Muscle layer of colon (tissue), 2 donors: Measurements from ENCODE around the gene SH2D6.
A peak's percentile ranks its signal among the peaks of the same experiment; 100 is the strongest.
"Not testable (repeated sequence)": the region's sequence is repeated elsewhere in the genome, so short reads cannot be mapped to it uniquely, and the experiment has no call there.

ENCODE experiments used
- H3K27ac ChIP-seq: one replicate; pipeline ENCODE4 v1.7.0; 2013; ENCODE audit warnings: low read depth, mild to moderate bottlenecking, low read length, moderate library complexity
- H3K27me3 ChIP-seq, 2 donors: one replicate each; pipeline ENCODE4 v1.7.0; 2013; ENCODE audit warnings: low read length in 2 of 2, mild to moderate bottlenecking in 2 of 2; ENCODE audit not compliant: insufficient read depth in 2 of 2, control insufficient read depth in 1 of 2
- H3K36me3 ChIP-seq: one replicate; pipeline ENCODE4 v1.7.0; 2013; ENCODE audit warnings: mild to moderate bottlenecking, low read length; ENCODE audit not compliant: insufficient read depth
- H3K4me1 ChIP-seq: one replicate; pipeline ENCODE4 v1.7.0; 2013; ENCODE audit warnings: mild to moderate bottlenecking, low read length; ENCODE audit not compliant: insufficient read depth
- H3K4me3 ChIP-seq, 2 donors: one replicate each; pipeline ENCODE4 v1.7.0; 2013; ENCODE audit warnings: low read length in 2 of 2, low read depth in 1 of 2, mild to moderate bottlenecking in 1 of 2, moderate library complexity in 1 of 2
- H3K9ac ChIP-seq: one replicate; pipeline ENCODE4 v1.7.0; 2013; ENCODE audit warnings: low read length
- H3K9me3 ChIP-seq: one replicate; pipeline ENCODE4 v1.7.0; 2013; ENCODE audit warnings: mild to moderate bottlenecking, low read length
- donor health status: abdominal sarcoma.
- donor health status: Adenocarcinoma of cecum.

SH2D6 gene

DNA sequence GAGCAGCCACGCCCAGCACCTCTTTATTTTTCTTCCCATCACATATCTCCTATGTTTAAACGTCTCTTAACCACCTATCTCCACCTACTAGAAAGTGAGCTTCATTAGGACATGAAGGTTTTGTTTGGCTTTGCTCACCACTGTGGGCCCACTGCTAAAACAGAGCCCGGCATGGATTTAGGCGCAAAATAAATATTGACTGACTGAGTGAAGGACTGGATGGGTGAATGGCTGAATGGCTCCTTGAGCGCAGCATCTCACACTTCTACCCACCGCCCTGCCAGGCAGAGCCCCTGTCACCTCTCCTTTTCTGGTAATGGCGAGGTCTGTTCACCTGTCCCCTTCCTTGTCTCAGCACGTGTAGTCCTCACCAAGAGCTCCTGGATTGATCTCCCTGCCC is 18.5 kb upstream of the SH2D6 start:
- H3K9ac ChIP-seq, result no peak overlapping the region
- no peaks in the 10 kb centered on the region for H3K9me3 ChIP-seq
- no peak overlapping the region for H3K27ac ChIP-seq
- peaks cover 9% of the 10 kb centered on the region for H3K36me3 ChIP-seq
- H3K4me3 ChIP-seq, result no peak overlapping the region
- peaks cover 21% of the 10 kb centered on the region for H3K4me1 ChIP-seq
- no peaks in the 10 kb centered on the region for H3K27me3 ChIP-seq

DNA sequence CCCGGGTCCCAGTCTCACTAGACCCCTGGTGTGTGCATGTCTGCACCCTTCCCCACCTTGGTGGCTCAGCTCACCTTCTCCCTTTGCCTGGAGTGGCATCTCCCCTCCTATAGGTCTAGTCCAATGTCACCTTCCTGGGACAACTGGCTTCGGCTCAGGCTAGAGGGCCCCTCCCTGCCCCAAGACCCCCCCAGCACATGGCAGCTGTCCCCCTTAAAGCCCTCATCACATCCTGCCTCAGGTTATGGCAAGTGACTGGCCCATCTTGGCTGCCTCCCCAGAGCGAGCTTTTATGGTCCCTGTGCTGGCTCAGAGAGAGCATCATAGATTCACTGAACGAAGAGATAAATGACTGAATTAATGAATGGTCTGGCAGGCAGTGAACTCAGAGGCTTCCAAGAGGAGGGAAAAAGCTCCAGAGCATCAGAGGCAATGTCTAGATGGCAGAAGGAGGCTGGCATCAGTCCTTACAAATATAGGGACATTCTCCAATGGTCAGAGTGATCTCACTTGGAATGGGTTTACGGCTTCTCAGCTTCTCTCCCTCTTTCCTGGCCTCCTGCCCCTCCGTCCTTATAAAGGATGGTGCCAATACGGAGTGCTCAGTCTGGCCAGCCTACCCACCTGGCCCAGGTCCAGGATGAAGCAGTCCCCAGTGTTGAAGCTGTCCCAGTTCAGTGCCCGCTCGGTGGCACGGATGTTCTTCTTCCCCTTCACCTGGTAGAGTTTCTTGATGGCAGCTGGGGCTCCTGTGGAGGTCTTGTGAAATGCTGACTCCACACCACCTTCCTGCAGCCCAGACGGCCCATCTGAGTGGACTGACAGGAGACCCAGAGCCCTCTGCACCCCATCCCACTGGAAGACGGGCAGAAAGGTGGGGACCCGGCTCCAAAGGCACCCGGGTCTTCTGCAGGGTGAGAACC is 17.7 kb upstream of the SH2D6 start:
- Histone ChIP-seq H3K9ac (no peak overlapping the region), H3K9me3 (no peaks in the 10 kb centered on the region), H3K27ac (no peak overlapping the region), H3K36me3 (peaks cover 9% of the 10 kb centered on the region), H3K4me3 (no peak overlapping the region), H3K27me3 (no peaks in the 10 kb centered on the region), H3K4me1 (peaks cover 21% of the 10 kb centered on the region)

DNA sequence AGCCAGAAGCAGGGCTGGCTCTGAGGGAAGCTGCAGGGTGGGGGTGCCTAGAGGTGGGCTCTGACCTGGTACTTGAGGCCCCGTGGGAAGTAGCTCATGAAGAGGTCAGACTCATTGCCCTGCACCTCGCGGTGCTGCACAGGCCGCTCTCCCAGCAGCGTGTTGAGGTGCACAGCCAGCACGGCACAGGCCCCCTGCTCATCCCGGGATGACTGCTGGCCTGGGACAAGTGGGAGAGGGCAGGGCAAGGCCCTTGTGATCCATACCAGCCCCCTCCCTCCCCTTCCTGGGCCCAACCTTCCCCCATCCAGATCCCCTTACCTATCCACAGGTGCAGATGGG is 17.1 kb upstream of the SH2D6 start:
- Histone ChIP-seq H3K4me3 (no peak overlapping the region), H3K27me3 (no peaks in the 10 kb centered on the region), H3K27ac (no peak overlapping the region), H3K36me3 (peaks cover 9% of the 10 kb centered on the region), H3K4me1 (peaks cover 15% of the 10 kb centered on the region), H3K9me3 (no peaks in the 10 kb centered on the region), H3K9ac (no peak overlapping the region)

DNA sequence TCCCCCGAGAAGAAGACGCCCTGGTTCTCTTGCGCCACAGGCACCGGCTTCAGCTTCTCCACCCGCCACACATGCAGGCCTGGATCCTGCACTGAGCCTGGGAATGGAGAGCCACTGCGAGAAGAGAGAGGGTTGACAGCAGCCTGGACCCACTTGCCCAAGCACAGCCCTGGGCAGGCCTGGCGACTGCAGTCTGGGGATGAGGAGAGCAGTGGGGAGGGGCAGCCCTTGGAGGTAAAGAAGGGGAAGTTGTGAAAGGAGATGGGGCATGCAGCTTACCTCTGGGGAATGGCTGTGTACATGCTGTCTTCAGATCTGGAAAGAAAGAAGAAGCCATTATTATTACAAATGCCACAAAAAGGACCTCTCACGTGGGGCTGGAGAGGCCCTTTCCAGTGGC is 16.7 kb upstream of the SH2D6 start:
- H3K4me1 ChIP-seq, result peaks cover 11% of the 10 kb centered on the region
- no peaks in the 10 kb centered on the region for H3K9me3 ChIP-seq
- peaks cover 9% of the 10 kb centered on the region for H3K36me3 ChIP-seq
- no peaks in the 10 kb centered on the region for H3K27me3 ChIP-seq
- H3K27ac ChIP-seq, result no peak overlapping the region
- H3K9ac ChIP-seq, result no peak overlapping the region
- H3K4me3 ChIP-seq, result no peak overlapping the region

DNA sequence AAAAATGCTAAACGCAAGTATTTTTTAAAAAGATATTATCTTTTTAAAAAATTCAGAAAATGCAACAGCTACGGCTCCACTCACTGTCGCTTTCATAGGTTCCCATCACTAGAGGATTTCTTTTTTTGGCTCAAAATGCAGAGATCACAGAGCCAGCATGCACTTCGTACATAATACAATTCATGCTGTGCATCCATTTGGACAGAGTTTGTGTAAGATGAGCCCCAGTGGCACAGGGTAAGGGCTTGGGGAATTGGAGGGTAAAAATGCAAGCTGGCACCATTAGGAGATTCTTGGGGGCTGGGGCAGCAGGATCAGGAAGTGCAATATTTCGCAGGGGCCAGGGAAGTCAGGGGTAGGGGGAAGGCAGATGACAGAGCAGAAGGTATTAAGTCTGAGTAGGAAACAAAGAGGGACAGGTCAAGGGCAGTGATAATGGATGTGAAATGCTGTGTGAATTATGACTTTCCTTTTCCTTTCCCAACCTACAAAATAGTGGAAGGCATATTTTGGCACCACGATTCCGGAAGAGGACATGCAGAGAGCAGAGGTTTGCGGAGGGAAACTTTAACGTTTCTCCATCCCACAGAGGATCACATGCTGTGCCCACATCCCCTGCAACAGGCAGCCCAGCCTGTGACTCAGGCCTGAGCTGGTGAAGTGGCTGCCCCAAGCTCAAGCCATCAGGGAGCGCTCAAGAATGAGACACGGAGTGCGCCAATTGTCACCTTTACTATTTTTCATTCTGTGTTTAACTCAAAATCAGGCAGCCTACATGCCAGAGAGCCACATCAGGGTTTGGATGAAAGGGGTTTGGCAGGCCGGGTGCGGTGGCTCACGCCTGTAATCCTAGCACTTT is 13.1 kb upstream of the SH2D6 start:
- no peak overlapping the region for H3K27ac ChIP-seq
- peaks cover 13% of the 10 kb centered on the region for H3K4me1 ChIP-seq
- no peak overlapping the region for H3K4me3 ChIP-seq
- no peak overlapping the region for H3K9ac ChIP-seq
- no peaks in the 10 kb centered on the region for H3K27me3 ChIP-seq
- H3K36me3 ChIP-seq, result no peaks in the 10 kb centered on the region
- H3K9me3 ChIP-seq, result no peaks in the 10 kb centered on the region

DNA sequence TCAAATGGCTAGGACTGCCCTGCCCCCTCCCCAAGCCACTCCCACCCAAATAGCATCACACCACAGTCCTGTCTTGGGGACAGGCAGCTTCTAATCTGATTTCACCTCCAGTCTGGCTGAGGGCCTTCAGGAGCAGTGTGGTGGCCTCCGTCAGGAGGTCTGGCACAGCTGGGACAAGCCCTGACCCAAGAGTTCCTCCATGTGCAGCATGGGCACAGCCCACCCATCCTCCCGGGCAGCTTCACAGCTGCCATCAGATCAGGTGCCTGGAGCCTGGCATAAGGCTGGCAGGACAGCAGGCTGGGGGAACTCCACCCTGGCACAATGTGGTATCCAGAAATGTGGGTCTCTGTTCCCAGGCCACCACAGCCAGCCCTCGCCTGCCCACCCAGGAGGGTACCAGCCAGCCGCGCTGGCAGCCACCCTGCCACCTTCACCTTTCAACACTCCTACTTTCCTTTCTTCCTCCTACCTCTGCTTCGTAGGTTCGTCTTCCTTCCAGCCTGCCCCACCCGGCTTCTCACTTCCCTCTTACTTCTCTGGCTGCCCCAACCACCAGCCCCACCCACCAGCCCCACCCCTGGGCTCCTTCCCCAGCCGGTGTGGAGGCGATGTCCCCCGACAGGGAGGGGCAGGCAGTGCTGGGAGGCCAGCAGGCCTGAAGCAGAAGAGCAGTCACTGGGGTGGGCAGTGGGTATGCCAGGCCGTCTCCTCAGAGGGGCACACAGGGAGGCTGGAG is 8.5 kb upstream of the SH2D6 start, which contains the start of gene CAPG:
CAPG (minus strand) TSS at position 522 of the 739 bp plus-strand sequence. CDS start 8,221 bp downstream, outside the sequence.
- H3K9me3 ChIP-seq, result no peaks in the 10 kb centered on the region
- H3K27me3 ChIP-seq, result no peaks in the 10 kb centered on the region
- H3K9ac ChIP-seq, result no peak within 1 kb of the TSS
- H3K36me3 ChIP-seq, result no peaks in the 10 kb centered on the region
- no peak within 1 kb of the TSS for H3K4me3 ChIP-seq
- H3K4me1 ChIP-seq, result peaks cover 23% of the 10 kb centered on the region
- H3K27ac ChIP-seq, result peak within 1 kb of the TSS; percentile 34

DNA sequence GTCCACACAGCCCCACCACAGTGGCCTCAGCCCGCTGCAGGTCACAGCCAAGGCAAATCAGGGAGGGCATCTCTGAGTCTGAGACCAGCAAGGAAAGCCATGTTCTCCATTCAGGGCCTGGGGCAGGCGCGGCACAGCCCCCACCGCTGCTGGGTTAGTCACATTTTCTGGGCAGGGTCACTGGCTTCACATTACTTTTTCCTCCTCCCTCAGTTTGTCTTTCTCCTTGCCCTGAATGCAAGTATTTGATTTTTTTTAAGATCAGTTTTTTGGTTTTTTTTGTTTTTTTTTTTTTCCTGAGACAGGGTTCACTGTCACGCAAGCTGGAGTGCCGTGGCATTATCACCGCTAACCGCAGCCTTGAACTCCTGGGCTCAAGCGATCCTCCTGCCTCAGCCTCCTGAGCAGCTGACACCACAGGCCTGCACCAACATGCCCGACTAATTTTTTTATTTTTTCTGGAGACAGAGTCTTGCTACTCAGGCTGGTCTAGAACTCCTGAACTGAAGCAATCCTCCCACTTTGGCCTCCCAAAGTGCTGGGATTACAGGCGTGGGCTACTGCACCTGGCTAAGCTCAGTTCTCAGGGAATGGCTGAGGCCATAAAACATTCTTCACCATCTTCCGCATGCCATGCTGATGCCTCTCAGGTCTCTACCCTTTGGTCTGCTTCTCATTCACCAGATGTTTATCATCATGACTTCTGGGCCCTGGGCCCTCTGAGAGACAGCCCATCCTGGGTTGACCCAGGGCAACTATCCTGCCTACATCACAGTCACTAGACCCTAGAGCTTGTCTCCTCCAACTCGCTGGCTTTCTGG is 7.7 kb upstream of the SH2D6 start:
- Histone ChIP-seq H3K9ac (no peak overlapping the region), H3K36me3 (no peaks in the 10 kb centered on the region), H3K4me3 (no peak overlapping the region), H3K27ac (no peak overlapping the region), H3K4me1 (peaks cover 23% of the 10 kb centered on the region), H3K27me3 (no peaks in the 10 kb centered on the region), H3K9me3 (no peaks in the 10 kb centered on the region)

DNA sequence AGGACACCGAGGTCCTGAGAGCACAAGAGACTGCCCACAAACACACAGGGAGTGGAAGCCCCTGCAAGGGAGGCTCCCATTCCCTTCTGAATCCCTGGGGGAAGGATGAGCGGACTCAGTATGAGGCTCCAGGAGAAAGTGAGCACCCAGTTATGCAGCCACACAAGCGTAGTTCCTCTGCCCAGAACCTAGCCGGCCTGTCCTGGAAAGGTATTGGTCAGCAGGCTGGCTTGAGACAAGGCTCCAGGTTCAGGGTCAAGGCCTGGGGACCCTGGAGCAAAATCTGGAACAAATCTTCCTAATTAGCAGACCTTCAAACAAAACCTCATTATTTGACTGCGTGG is 7.1 kb upstream of the SH2D6 start:
- Histone ChIP-seq H3K4me3 (no peak overlapping the region), H3K9me3 (no peaks in the 10 kb centered on the region), H3K9ac (no peak overlapping the region), H3K27ac (no peak overlapping the region), H3K27me3 (no peaks in the 10 kb centered on the region), H3K4me1 (peaks cover 23% of the 10 kb centered on the region), H3K36me3 (no peaks in the 10 kb centered on the region)

DNA sequence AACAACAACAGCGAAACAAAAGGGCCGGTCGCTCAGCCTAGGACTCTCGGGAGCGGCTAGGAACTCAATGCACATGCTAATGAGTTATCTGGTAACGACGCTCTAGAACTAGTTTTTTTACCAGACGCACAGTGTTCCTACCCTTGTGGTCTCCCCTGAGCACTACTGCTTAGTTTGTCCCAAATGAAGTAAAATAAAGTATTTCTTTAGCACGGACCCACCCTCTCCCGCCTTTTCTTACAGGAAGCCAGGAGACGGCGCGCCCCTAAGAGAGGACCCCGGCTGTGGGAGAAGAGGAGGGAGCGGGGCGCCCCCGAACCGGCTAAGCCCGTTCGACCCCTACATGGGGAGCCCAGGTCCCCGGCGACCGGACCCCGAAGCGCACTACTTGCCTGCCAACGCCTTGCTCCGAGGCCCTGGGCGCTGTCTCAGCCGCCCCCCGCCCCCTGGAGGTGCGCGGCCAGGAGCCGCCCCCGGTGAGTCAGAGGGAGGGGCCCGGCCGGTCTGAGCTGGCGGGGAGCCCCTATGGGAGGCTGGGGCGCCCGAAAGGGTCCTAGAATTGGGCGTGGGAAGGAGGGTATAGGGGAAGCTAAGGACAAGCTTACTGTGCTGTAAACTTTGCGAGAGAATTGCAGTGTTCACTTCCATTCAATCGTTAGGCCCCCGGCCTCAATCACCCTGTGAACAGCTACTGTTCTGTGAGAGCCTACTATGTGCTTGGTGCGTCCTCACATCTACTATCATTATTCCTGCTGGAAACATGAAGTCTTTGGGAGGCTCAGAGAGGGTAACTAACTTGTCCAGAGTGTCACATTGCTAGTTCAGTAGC is 4.7 kb upstream of the SH2D6 start:
- H3K9me3 ChIP-seq, result no peaks in the 10 kb centered on the region
- peak overlapping the region; percentile 25 for H3K9ac ChIP-seq
- peaks cover 20% of the 10 kb centered on the region for H3K4me1 ChIP-seq
- no peaks in the 10 kb centered on the region for H3K27me3 ChIP-seq
- no peaks in the 10 kb centered on the region for H3K36me3 ChIP-seq
- peak overlapping the region; percentile 38 for H3K27ac ChIP-seq
- H3K4me3 ChIP-seq, result peak overlapping the region; percentile 43 to 68

DNA sequence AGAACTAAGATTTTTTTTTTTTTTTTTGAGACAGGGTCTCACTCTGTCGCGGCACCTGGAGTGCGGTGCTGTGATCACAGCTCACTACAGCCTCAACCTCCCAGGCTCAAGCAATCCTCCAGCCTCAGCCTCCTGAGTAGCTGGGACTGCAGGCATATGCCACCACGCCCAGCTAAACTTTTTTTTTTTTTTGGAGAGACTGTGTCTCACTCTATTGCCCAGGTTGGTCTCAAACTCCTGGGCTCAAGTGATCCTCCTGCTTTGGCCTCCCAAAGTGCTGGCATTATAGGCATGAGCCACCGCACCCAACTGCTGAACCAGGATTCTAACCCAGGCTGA is 4.1 kb upstream of the SH2D6 start:
- not testable (repeated sequence) for H3K27ac ChIP-seq, H3K9me3 ChIP-seq, H3K36me3 ChIP-seq, H3K27me3 ChIP-seq
- peaks cover 20% of the 10 kb centered on the region for H3K4me1 ChIP-seq
- H3K9ac ChIP-seq, result peak overlapping the region; percentile 22
- H3K4me3 ChIP-seq, result peak overlapping the region in 1 of 2 donors; percentile 68
